Neuronal stem cell (in vitro differentiated cells): Measurements from ENCODE around the gene TMPRSS11E.
A peak's percentile ranks its signal among the peaks of the same experiment; 100 is the strongest.
"Not testable (repeated sequence)": the region's sequence is repeated elsewhere in the genome, so short reads cannot be mapped to it uniquely, and the experiment has no call there.

ENCODE experiments used
- DNase-seq: peaks from one replicate; pipeline ENCODE4 v3.0.0-alpha.2; 2013; ENCODE audit warnings: low spot score
- H2AFZ ChIP-seq: one replicate; pipeline ENCODE4 v1.6.1; 2013; ENCODE audit warnings: mild to moderate bottlenecking, low read length, inconsistent platforms
- H2AK5ac ChIP-seq: 2 replicates; pipeline ENCODE4 v1.6.1; 2013; ENCODE audit warnings: low read depth, mild to moderate bottlenecking, inconsistent platforms, low read length, moderate library complexity, mixed read lengths
- H2BK120ac ChIP-seq: 2 replicates; pipeline ENCODE4 v1.6.1; 2013; ENCODE audit warnings: low read depth, mild to moderate bottlenecking, inconsistent platforms, low read length, moderate library complexity, mixed read lengths
- H2BK12ac ChIP-seq: one replicate; pipeline ENCODE4 v1.6.1; 2013; ENCODE audit warnings: low read length, inconsistent platforms
- H2BK15ac ChIP-seq: 2 replicates; pipeline ENCODE4 v1.6.1; 2013; ENCODE audit warnings: mild to moderate bottlenecking, low read length, inconsistent platforms, mixed read lengths
- H2BK5ac ChIP-seq: one replicate; pipeline ENCODE4 v1.6.1; 2013; ENCODE audit warnings: inconsistent platforms, mild to moderate bottlenecking, low read length, moderate library complexity
- H3K14ac ChIP-seq: one replicate; pipeline ENCODE4 v1.6.1; 2013; ENCODE audit warnings: low read length, inconsistent platforms
- H3K18ac ChIP-seq: 2 replicates; pipeline ENCODE4 v1.6.1; 2013; ENCODE audit warnings: low read length, inconsistent platforms
- H3K23ac ChIP-seq: 2 replicates; pipeline ENCODE4 v1.6.1; 2013; ENCODE audit warnings: low read depth, mild to moderate bottlenecking, mixed read lengths, low read length, inconsistent platforms; ENCODE audit not compliant: poor library complexity
- H3K27ac ChIP-seq: replicated peaks from 3 replicates; pipeline ENCODE4 v1.5.1; 2013; ENCODE audit warnings: low read length, inconsistent platforms
- H3K27me3 ChIP-seq, 3 experiments: 2 replicates each; pipeline ENCODE4 v1.6.1; 2013; ENCODE audit warnings: low read length in 3 of 3, mild to moderate bottlenecking in 2 of 3, inconsistent platforms in 1 of 3, low read depth in 1 of 3, mixed read lengths in 1 of 3, moderate library complexity in 1 of 3; ENCODE audit not compliant: control insufficient read depth in 3 of 3, insufficient read depth in 3 of 3
- H3K36me3 ChIP-seq, 2 donors: replicated peaks in 1 of 2; 2 replicates each; pipeline ENCODE4 v1.6.1; 2013; ENCODE audit warnings: low read length in 2 of 2; ENCODE audit not compliant: control insufficient read depth in 2 of 2, insufficient read depth in 2 of 2
- H3K4ac ChIP-seq: 2 replicates; pipeline ENCODE4 v1.6.1; 2013; ENCODE audit warnings: inconsistent platforms, mild to moderate bottlenecking, low read length, moderate library complexity
- H3K4me1 ChIP-seq, 2 donors: 1 replicate in 1 of 2; 2 replicates in 1 of 2; pipeline ENCODE4 v1.6.1; 2013; ENCODE audit warnings: low read length in 2 of 2, low read depth in 1 of 2; ENCODE audit not compliant: control insufficient read depth in 2 of 2, insufficient read depth in 1 of 2
- H3K4me2 ChIP-seq: one replicate; pipeline ENCODE4 v1.6.1; 2013; ENCODE audit warnings: mild to moderate bottlenecking, low read length, inconsistent platforms; ENCODE audit not compliant: insufficient read depth, poor library complexity, severe bottlenecking
- H3K4me3 ChIP-seq, 2 donors: 2 replicates each; pipeline ENCODE4 v1.5.1; 2013; ENCODE audit warnings: low read length in 2 of 2, mild to moderate bottlenecking in 2 of 2, inconsistent platforms in 1 of 2, moderate library complexity in 1 of 2
- H3K79me1 ChIP-seq: one replicate; pipeline ENCODE4 v1.6.1; 2013; ENCODE audit warnings: low read depth, mild to moderate bottlenecking, inconsistent platforms, low read length, moderate library complexity
- H3K9ac ChIP-seq: one replicate; pipeline ENCODE4 v1.6.1; 2013; ENCODE audit warnings: mild to moderate bottlenecking, low read depth, low read length, inconsistent platforms; ENCODE audit not compliant: poor library complexity
- H3K9me3 ChIP-seq, 2 donors: replicated peaks in 1 of 2; 2 replicates each; pipeline versions ENCODE3 to v1.6.1; 2013; ENCODE audit warnings: low read length in 2 of 2, mild to moderate bottlenecking in 2 of 2, inconsistent platforms in 1 of 2, low read depth in 1 of 2, mixed read lengths in 1 of 2, moderate library complexity in 1 of 2; ENCODE audit not compliant: control insufficient read depth in 2 of 2, insufficient read depth in 1 of 2
- H4K8ac ChIP-seq: one replicate; pipeline ENCODE4 v1.6.1; 2013; ENCODE audit warnings: low read depth, mild to moderate bottlenecking, inconsistent platforms, low read length, moderate library complexity
- H4K91ac ChIP-seq: one replicate; pipeline ENCODE4 v1.6.1; 2013; ENCODE audit warnings: low read length, low read depth, mild to moderate bottlenecking, inconsistent platforms; ENCODE audit not compliant: poor library complexity
- WGBS, 2 donors: extraction: QIAGEN DNeasy Blood & Tissue Kit; methylation state at CpG; one replicate each; pipeline ENCODE4 v1.1.7; 2013; ENCODE audit warnings: missing lambda C conversion rate in 2 of 2, mixed read lengths in 1 of 2; ENCODE audit not compliant: insufficient read length in 2 of 2, insufficient replicate concordance in 1 of 2; ENCODE audit errors: extremely low coverage in 2 of 2; 5-methylcytosine and 5-hydroxymethylcytosine counted together

TMPRSS11E gene

GRCh38 chr4:68498413-68499007, 51.2 kb downstream of the TMPRSS11E start:
- Histone ChIP-seq H2BK15ac (no peak overlapping the region), H2AFZ (no peak overlapping the region), H3K27ac (no peak overlapping the region), H3K9me3 (no peaks in the 10 kb centered on the region), H2BK12ac (no peak overlapping the region), H3K23ac (no peak overlapping the region), H3K9ac (no peak overlapping the region), H3K4ac (no peak overlapping the region), H3K14ac (no peak overlapping the region), H3K36me3 (no peaks in the 10 kb centered on the region), H3K4me3 (no peak overlapping the region), H3K79me1 (no peaks in the 10 kb centered on the region), H4K91ac (no peak overlapping the region), H4K8ac (no peak overlapping the region), H2BK5ac (no peak overlapping the region), H3K27me3 (no peaks in the 10 kb centered on the region), H2BK120ac (no peak overlapping the region), H2AK5ac (no peak overlapping the region), H3K18ac (no peak overlapping the region), H3K4me2 (no peak overlapping the region), H3K4me1 (no peaks in the 10 kb centered on the region)
- no CpG with 5 or more reads among the region's 5 CpGs for WGBS, 2 donors
- DNase-seq: peak; percentile 50

- Histone ChIP-seq H2BK15ac (no peak overlapping the region), H3K9ac (no peak overlapping the region), H2AK5ac (no peak overlapping the region), H3K23ac (no peak overlapping the region), H3K4ac (no peak overlapping the region), H3K27me3 (no peaks in the 10 kb centered on the region), H3K4me1 (no peaks in the 10 kb centered on the region), H4K8ac (no peak overlapping the region), H3K36me3 (no peaks in the 10 kb centered on the region), H3K4me3 (no peak overlapping the region), H2BK5ac (no peak overlapping the region), H2BK12ac (no peak overlapping the region), H3K18ac (no peak overlapping the region), H3K9me3 (no peaks in the 10 kb centered on the region), H3K27ac (no peak overlapping the region), H2BK120ac (no peak overlapping the region), H3K14ac (no peak overlapping the region), H4K91ac (no peak overlapping the region), H2AFZ (no peak overlapping the region), H3K79me1 (no peaks in the 10 kb centered on the region), H3K4me2 (no peak overlapping the region)
- no peak for DNase-seq
- WGBS, 2 donors: no CpG with 5 or more reads among the region's 4 CpGs
These were observed 51.8 kb downstream of the TMPRSS11E start for GRCh38 chr4:68499021-68499420.

GRCh38 chr4:68503462-68503861, 56.2 kb downstream of the TMPRSS11E start:
- no CpG with 5 or more reads among the region's 4 CpGs for WGBS, 2 donors

GRCh38 chr4:68504836-68505235, 57.6 kb downstream of the TMPRSS11E start:
- DNase-seq, H3K36me3 ChIP-seq, H3K23ac ChIP-seq, H3K4me1 ChIP-seq, H3K27ac ChIP-seq, H2BK15ac ChIP-seq, H3K79me1 ChIP-seq, H3K9me3 ChIP-seq, H3K4me2 ChIP-seq, H2BK5ac ChIP-seq, H3K18ac ChIP-seq, H2AK5ac ChIP-seq, H3K4me3 ChIP-seq, H3K14ac ChIP-seq, H4K8ac ChIP-seq, H3K4ac ChIP-seq, H3K9ac ChIP-seq, H2BK120ac ChIP-seq, H3K27me3 ChIP-seq, H4K91ac ChIP-seq, H2BK12ac ChIP-seq, H2AFZ ChIP-seq: not testable (repeated sequence)
- WGBS, 2 donors: no CpG with 5 or more reads among the region's 4 CpGs

More at GRCh38 chr4:68503462-68503861, 56.2 kb downstream of the TMPRSS11E start:
- DNase-seq, H3K14ac ChIP-seq, H2AFZ ChIP-seq, H3K4me3 ChIP-seq, H2BK12ac ChIP-seq, H3K27me3 ChIP-seq, H3K23ac ChIP-seq, H3K9me3 ChIP-seq, H2AK5ac ChIP-seq, H3K4me1 ChIP-seq, H3K4ac ChIP-seq, H3K9ac ChIP-seq, H3K4me2 ChIP-seq, H4K91ac ChIP-seq, H3K79me1 ChIP-seq, H2BK120ac ChIP-seq, H2BK5ac ChIP-seq, H3K36me3 ChIP-seq, H3K27ac ChIP-seq, H4K8ac ChIP-seq, H2BK15ac ChIP-seq, H3K18ac ChIP-seq: not testable (repeated sequence)
